Measurements from ENCODE around the gene NID1.

DNA sequence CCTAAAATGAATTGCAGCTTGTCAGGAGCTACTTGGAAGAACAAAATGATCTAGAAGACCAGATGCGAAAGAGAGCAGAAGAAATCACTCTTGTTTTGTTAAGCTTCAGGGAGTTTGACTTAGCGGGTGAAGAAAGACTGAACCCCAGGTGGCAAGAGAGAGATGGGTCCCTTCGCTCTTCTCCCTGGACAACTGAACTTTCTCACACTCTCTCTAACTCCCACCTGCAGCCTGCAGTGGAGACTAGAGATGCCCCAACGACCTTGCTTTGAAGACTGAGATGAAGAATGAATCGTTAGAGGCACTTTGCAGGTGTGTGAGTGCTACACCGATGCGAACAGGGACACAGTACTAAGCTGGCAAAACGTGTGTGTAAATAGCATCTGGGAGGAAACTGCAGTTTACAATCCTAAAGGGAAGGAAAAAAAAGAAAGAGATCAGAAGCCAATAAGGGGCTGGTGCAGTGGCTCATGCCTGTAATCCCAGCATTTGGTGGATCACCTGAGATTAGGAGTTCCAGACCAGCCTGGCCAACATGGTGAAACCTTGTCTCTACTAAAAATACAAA lies 133.6 kb downstream of the NID1 start:
- TF ChIP-seq POLR2A (IDR thresholded peaks at IDR 0.05): no peak
- no peak for TF ChIP-seq CTCF (IDR thresholded peaks at IDR 0.05)

Measured in heart left ventricle (tissue), 13 donors.